Osteoblast (primary cell): ENCODE results near the gene SLIT3. TPM values are rescaled to one million over a fixed set of nuclear protein-coding genes. Genes with fewer than 3 reads are reported as not detected.
A peak's percentile ranks its signal among the peaks of the same experiment; 100 is the strongest.

ENCODE experiments used
- DNase-seq: peaks from one replicate; pipeline ENCODE4 v3.0.0; 2011; ENCODE audit warnings: low spot score, mixed read lengths; ENCODE audit not compliant: insufficient read length; ENCODE audit errors: missing footprints
- H2AFZ ChIP-seq: 2 replicates; pipeline ENCODE4 v1.6.0; 2011; ENCODE audit warnings: mild to moderate bottlenecking, low read length
- H3K27ac ChIP-seq: 2 replicates; pipeline ENCODE4 v1.5.1; 2011; ENCODE audit warnings: mild to moderate bottlenecking, low read depth, low read length, moderate library complexity
- H3K27me3 ChIP-seq: 2 replicates; pipeline ENCODE4 v1.6.0; 2012; ENCODE audit warnings: mild to moderate bottlenecking, control low read depth, inconsistent platforms, low read length, moderate library complexity; ENCODE audit not compliant: insufficient read depth
- H3K36me3 ChIP-seq: 2 replicates; pipeline ENCODE4 v1.5.1; 2011; ENCODE audit warnings: mild to moderate bottlenecking, low read length, control low read depth, moderate library complexity; ENCODE audit not compliant: insufficient read depth
- H3K4me1 ChIP-seq: 2 replicates; pipeline ENCODE4 v1.5.1; 2011; ENCODE audit warnings: mild to moderate bottlenecking, low read length, control low read depth, moderate library complexity; ENCODE audit not compliant: insufficient read depth
- H3K4me2 ChIP-seq: 2 replicates; pipeline ENCODE4 v1.6.0; 2011; ENCODE audit warnings: mild to moderate bottlenecking, low read length; ENCODE audit not compliant: insufficient read depth
- H3K4me3 ChIP-seq: fragments of 200-600 bp; sonication (generic); 3 replicates; pipeline ENCODE4 v1.5.1; 2012; ENCODE audit warnings: mild to moderate bottlenecking, low read length, inconsistent platforms; ENCODE audit not compliant: insufficient read depth
- H3K79me2 ChIP-seq: 2 replicates; pipeline ENCODE4 v1.6.0; 2012; ENCODE audit warnings: mild to moderate bottlenecking, low read length, control low read depth, inconsistent platforms; ENCODE audit not compliant: insufficient read depth
- H3K9me3 ChIP-seq: 2 replicates; pipeline ENCODE4 v1.5.1; 2011; ENCODE audit warnings: low read depth, low read length, control low read depth
- H4K20me1 ChIP-seq: 2 replicates; pipeline ENCODE4 v1.6.0; 2012; ENCODE audit warnings: mild to moderate bottlenecking, low read length, control low read depth; ENCODE audit not compliant: insufficient read depth
- total RNA-seq: library from RNA; depleted of rRNA; stranded (reverse); fragments of >200 nt; gene quantifications from 2 replicates; pipeline ENCODE4 v1.2.3, GENCODE V29; 2012
- TF ChIP-seq, protein P1 (sequence below): IDR thresholded peaks from 2 replicates; pipeline ENCODE4 v1.5.1; 2011; ENCODE audit warnings: mild to moderate bottlenecking, low read depth, low read length, moderate library complexity; ENCODE audit errors: extremely low read depth

Gene SLIT3
- total RNA-seq, 1 donor: 37.6 TPM

DNA sequence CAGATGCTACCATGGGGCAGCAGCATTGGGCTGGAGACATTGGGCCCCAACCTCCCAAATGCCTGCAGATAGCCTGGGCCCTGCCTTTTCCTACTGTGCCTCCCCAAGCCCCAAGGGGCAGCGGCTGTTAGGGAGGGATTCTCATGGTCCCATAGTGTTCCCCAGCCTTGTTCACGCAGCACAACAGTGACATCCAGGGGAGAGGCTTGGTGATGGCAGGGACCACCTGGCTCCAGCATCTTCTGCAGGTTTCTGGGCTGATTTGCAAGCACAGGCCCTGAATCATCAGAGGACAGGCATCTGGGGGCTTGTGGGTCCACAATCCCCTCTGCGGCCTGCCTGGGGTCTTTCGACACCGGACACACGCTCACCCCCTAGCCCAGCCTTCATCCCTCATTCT lies 354.6 kb downstream of the SLIT3 start:
- H3K4me2 ChIP-seq: no peak overlapping the region
- no peak overlapping the region for H3K27ac ChIP-seq
- no peak for DNase-seq
- H2AFZ ChIP-seq: no peak overlapping the region
- no peaks in the 10 kb centered on the region for H3K9me3 ChIP-seq
- H3K27me3 ChIP-seq: no peaks in the 10 kb centered on the region
- no peaks in the 10 kb centered on the region for H3K79me2 ChIP-seq
- no peaks in the 10 kb centered on the region for H3K4me1 ChIP-seq
- no peaks in the 10 kb centered on the region for H4K20me1 ChIP-seq
- TF ChIP-seq, protein P1, sequence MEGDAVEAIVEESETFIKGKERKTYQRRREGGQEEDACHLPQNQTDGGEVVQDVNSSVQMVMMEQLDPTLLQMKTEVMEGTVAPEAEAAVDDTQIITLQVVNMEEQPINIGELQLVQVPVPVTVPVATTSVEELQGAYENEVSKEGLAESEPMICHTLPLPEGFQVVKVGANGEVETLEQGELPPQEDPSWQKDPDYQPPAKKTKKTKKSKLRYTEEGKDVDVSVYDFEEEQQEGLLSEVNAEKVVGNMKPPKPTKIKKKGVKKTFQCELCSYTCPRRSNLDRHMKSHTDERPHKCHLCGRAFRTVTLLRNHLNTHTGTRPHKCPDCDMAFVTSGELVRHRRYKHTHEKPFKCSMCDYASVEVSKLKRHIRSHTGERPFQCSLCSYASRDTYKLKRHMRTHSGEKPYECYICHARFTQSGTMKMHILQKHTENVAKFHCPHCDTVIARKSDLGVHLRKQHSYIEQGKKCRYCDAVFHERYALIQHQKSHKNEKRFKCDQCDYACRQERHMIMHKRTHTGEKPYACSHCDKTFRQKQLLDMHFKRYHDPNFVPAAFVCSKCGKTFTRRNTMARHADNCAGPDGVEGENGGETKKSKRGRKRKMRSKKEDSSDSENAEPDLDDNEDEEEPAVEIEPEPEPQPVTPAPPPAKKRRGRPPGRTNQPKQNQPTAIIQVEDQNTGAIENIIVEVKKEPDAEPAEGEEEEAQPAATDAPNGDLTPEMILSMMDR: peak; percentile 30
- no peaks in the 10 kb centered on the region for H3K36me3 ChIP-seq
- no peak overlapping the region for H3K4me3 ChIP-seq

DNA sequence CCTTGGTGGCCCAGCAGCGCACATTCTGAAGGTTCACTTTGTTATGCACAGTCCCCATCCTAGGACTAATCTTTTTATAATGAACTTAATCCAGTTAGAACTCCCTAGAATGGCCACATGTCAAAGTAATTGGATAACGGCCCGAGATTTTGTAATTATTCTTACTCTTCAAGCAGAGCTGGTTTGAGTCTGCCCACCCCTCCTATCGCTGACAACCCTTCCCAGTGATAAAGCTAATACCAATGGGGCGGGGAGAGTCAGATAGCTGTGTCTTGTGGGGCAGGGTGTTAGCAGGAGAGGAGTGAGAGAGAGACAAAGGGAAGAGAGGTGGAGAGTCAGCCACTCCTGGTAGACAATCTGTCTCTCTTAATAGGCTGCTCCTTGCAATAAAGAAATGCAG lies 356.9 kb downstream of the SLIT3 start:
- H2AFZ ChIP-seq: no peak overlapping the region
- H3K27ac ChIP-seq: no peak overlapping the region
- H3K4me1 ChIP-seq: no peaks in the 10 kb centered on the region
- no peak overlapping the region for H3K4me2 ChIP-seq
- no peaks in the 10 kb centered on the region for H3K79me2 ChIP-seq
- no peaks in the 10 kb centered on the region for H4K20me1 ChIP-seq
- no peak overlapping the region for H3K4me3 ChIP-seq
- TF ChIP-seq, protein P1: no peak
- no peaks in the 10 kb centered on the region for H3K27me3 ChIP-seq
- H3K9me3 ChIP-seq: no peaks in the 10 kb centered on the region
- DNase-seq: no peak
- H3K36me3 ChIP-seq: no peaks in the 10 kb centered on the region

DNA sequence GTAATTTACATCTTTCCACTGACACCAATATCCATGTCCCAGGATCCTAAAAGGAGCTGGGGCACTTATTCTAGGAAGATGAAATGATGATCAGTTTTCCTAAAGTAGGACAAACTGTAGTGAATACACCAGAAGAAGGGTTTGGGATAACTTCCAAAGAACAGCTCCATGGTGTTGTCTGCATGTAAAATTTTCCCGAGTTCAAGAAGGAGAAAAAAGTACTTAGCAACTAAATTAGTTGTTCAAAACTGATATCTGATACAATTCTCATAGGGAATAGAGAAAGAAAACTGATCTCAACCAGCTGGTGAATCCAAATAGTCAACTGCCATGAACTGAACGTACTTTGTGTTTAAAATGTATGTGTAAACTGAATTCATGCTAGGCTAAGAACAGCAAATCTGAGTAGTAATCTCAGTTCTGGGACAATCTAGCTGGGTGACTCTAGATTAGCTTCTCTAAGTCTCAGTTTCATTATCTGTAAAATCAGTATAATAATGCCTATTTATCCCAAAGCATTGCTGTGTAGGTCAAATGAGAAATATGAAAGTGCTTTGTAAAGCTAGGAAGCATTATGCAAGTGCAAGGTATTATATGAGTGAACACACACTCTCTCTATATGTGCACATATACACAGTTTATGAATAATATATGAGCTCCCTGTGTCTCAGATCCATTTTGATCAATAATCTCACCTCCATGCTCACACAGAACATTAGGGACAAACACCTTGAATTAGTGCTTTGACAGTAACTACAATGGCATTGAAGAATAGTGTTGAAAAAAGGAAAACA lies 357.7 kb downstream of the SLIT3 start:
- H2AFZ ChIP-seq: no peak overlapping the region
- no peaks in the 10 kb centered on the region for H3K36me3 ChIP-seq
- H3K4me2 ChIP-seq: no peak overlapping the region
- H3K27ac ChIP-seq: no peak overlapping the region
- no peak for DNase-seq
- no peak overlapping the region for H3K4me3 ChIP-seq
- TF ChIP-seq, protein P1: no peak
- no peaks in the 10 kb centered on the region for H3K9me3 ChIP-seq
- H3K27me3 ChIP-seq: no peaks in the 10 kb centered on the region
- H3K79me2 ChIP-seq: no peaks in the 10 kb centered on the region
- no peaks in the 10 kb centered on the region for H4K20me1 ChIP-seq
- no peaks in the 10 kb centered on the region for H3K4me1 ChIP-seq

DNA sequence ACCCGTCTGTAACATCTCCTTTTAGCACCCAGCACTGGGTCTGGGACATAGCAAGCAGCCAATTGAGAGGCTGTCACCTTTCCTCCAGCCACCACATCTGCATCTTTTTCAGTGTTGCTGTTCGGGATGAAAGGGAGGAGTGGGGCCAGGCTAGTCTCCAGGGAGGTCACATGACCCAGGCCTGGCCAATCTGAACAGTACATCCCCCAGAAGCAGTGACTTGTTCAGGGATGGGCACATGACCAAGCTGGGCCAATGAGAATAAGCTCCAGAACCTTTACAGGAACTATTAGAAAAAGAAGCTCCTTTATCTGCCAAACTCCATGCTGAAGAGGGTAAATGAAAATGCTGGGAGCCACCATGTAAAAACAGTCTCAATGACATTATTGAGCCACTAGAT lies 359.0 kb downstream of the SLIT3 start:
- Histone ChIP-seq H3K27me3 (no peaks in the 10 kb centered on the region), H3K4me3 (no peak overlapping the region), H4K20me1 (no peaks in the 10 kb centered on the region), H2AFZ (no peak overlapping the region), H3K27ac (no peak overlapping the region), H3K9me3 (no peaks in the 10 kb centered on the region), H3K4me1 (no peaks in the 10 kb centered on the region), H3K79me2 (no peaks in the 10 kb centered on the region), H3K36me3 (no peaks in the 10 kb centered on the region), H3K4me2 (no peak overlapping the region)
- DNase-seq: no peak
- TF ChIP-seq, protein P1: no peak
